Activated CD8-positive, alpha-beta T cell treated with anti-CD3 and anti-CD28 coated beads for 36 hours (primary cell): ENCODE results near the gene CA10. TPM values are rescaled to one million over a fixed set of nuclear protein-coding genes. Genes with fewer than 3 reads are reported as not detected.

Experiments
- ATAC-seq: fragments of 200-7000 bp; cut with Tn5 transposase; one replicate; pipeline ENCODE4 v1.10.0; 2021; ENCODE audit warnings: mild to moderate bottlenecking, moderate library complexity
- CTCF ChIA-PET: fragments of 350-600 bp; sonication (Branson Sonifier 250); formaldehyde crosslinking; loops from one replicate; lab custom pipeline; 2021; ENCODE audit warnings: antibody characterized with exemption; lab: Charles Lee
- POLR2A ChIA-PET: fragments of 350-600 bp; sonication (Branson Sonifier 250); formaldehyde crosslinking; loops from one replicate; lab custom pipeline; 2021; ENCODE audit warnings: antibody characterized with exemption; lab: Charles Lee
- DNase-seq: peaks from one replicate; pipeline ENCODE4 v3.0.0-alpha.2; 2020
- H3K27ac Mint-ChIP-seq: one replicate; pipeline ENCODE4 v1.8.0; 2021; ENCODE audit warnings: mild to moderate bottlenecking, mixed read lengths
- H3K27me3 Mint-ChIP-seq: one replicate; pipeline ENCODE4 v1.8.0; 2021; ENCODE audit warnings: mixed read lengths
- H3K36me3 Mint-ChIP-seq: one replicate; pipeline ENCODE4 v1.8.0; 2021; ENCODE audit warnings: low read depth, mixed read lengths
- H3K4me1 Mint-ChIP-seq: one replicate; pipeline ENCODE4 v1.8.0; 2021; ENCODE audit warnings: low read depth, mixed read lengths
- H3K4me3 Mint-ChIP-seq: one replicate; pipeline ENCODE4 v1.8.0; 2021; ENCODE audit warnings: mild to moderate bottlenecking, moderate library complexity, mixed read lengths
- H3K9me3 Mint-ChIP-seq: one replicate; pipeline ENCODE4 v1.8.0; 2021; ENCODE audit warnings: mixed read lengths
- CTCF ChIP-seq: fragments of 200-600 bp; IDR thresholded peaks from one replicate; pipeline ENCODE4 v1.8.0; 2022; ENCODE audit warnings: antibody characterized with exemption, mild to moderate bottlenecking
- intact Hi-C: fragments of 100-400 bp; cut with micrococcal nuclease; formaldehyde crosslinking; loops from one replicate; pipeline ENCODE4 v1.10.0; 2022
- total RNA-seq, 2 experiments: library from RNA; stranded (reverse); gene quantifications; one replicate each; pipeline ENCODE4 v1.2.3, GENCODE V29; 2021

The CA10 gene
- total RNA-seq, 2 experiments from 2014 or later, result not detected

- Mint-ChIP-seq H3K4me1 (no peaks in the 10 kb centered on the region), H3K36me3 (no peaks in the 10 kb centered on the region), H3K27me3 (peaks cover 6% of the 10 kb centered on the region), H3K9me3 (no peaks in the 10 kb centered on the region), H3K27ac (no peak overlapping the region), H3K4me3 (no peak overlapping the region)
- no peak for TF ChIP-seq CTCF
- ATAC-seq (no peak), DNase-seq (no peak)
- intact Hi-C loops, result no loop called here
- ChIA-PET CTCF (no interaction called here), POLR2A (no interaction called here)
Observed at GRCh38 chr17:51740531-51740930, 418.0 kb downstream of the CA10 start.

DNA sequence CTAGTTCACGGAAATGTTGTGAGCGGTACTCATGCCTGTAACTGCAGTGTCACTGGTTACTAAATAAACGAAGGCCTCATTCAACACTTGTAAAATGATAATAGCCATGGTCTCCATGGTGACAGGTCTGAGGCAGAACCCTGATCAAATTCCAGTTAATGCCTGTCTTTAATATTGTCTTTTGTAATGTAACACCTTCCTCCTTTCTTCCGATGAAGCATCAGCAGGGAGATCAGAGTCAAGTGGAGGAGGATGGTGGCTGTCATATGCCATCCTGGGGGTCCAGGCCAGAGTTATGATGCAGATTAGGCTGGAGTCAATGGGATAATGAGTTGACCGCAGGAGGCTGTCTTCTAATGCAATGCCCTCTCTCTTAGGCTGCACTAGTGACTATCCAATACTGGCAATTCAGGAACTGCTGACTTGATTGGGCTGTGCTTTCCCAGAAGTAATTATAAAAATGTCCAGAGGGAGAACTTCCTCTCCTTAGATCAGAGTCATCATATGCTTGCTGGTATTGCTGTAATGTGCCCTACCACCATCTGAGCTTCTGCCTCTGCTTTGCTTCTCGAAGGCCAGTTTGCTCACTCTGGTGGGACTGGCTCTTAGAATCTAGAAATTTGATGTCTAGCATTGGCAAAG lies 419.1 kb downstream of the CA10 start:
- ATAC-seq, result no peak
- DNase-seq, result no peak
- no peaks in the 10 kb centered on the region for H3K9me3 Mint-ChIP-seq
- H3K4me1 Mint-ChIP-seq, result no peaks in the 10 kb centered on the region
- no peak overlapping the region for H3K4me3 Mint-ChIP-seq
- ChIA-PET POLR2A (no interaction called here), CTCF (no interaction called here)
- peaks cover 4% of the 10 kb centered on the region for H3K27me3 Mint-ChIP-seq
- H3K27ac Mint-ChIP-seq, result no peak overlapping the region
- no peaks in the 10 kb centered on the region for H3K36me3 Mint-ChIP-seq
- no peak for TF ChIP-seq CTCF
- intact Hi-C loops, result no loop called here

GRCh38 chr17:51736356-51736755 lies 422.2 kb downstream of the CA10 start:
- Mint-ChIP-seq H3K36me3 (no peaks in the 10 kb centered on the region), H3K4me3 (no peak overlapping the region), H3K4me1 (no peaks in the 10 kb centered on the region), H3K27me3 (peaks cover 10% of the 10 kb centered on the region), H3K27ac (no peak overlapping the region), H3K9me3 (no peaks in the 10 kb centered on the region)
- CTCF ChIA-PET, result interaction anchor here (0.7 to 1.4 kb wide), 2 partner anchors 27 to 28 kb away, joined by 3 read pairs; no protein-coding TSS in a partner anchor
- POLR2A ChIA-PET, result no interaction called here
- TF ChIP-seq CTCF, result no peak
- intact Hi-C loops, result no loop called here
- ATAC-seq (no peak), DNase-seq (no peak)

DNA sequence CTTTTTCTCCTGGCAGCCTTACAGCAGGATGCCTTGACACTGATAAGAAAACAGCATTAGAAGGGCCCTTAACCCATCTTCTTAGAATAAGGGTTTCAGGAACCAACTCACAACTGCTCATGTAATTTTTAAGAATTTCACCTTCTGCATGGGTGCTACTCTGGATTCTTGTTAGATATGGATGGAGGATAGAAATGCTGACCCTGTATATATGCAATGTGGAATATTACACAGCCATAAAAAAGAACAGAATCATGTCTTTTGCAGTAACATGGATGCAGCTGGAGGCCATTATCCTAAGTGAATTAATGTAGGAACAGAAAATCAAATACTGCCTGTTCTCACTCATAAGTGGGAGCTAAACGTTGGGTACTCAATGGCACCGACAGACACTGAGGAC lies 423.5 kb downstream of the CA10 start:
- ATAC-seq, result no peak
- Mint-ChIP-seq H3K27ac (no peak overlapping the region), H3K4me3 (no peak overlapping the region), H3K36me3 (no peaks in the 10 kb centered on the region), H3K9me3 (no peaks in the 10 kb centered on the region), H3K27me3 (peaks cover 8% of the 10 kb centered on the region), H3K4me1 (no peaks in the 10 kb centered on the region)
- no peak for DNase-seq
- ChIA-PET POLR2A (no interaction called here), CTCF (interaction anchor here (1.5 kb wide), 1 partner anchor 30 kb away, joined by 7 read pairs; no protein-coding TSS in a partner anchor)
- intact Hi-C loops, result no loop called here
- no peak for TF ChIP-seq CTCF

- peak; percentile 66 for TF ChIP-seq CTCF
- Mint-ChIP-seq H3K9me3 (no peaks in the 10 kb centered on the region), H3K4me3 (no peak overlapping the region), H3K4me1 (no peaks in the 10 kb centered on the region), H3K36me3 (no peaks in the 10 kb centered on the region), H3K27me3 (peaks cover 8% of the 10 kb centered on the region), H3K27ac (no peak overlapping the region)
- POLR2A ChIA-PET, result no interaction called here
- intact Hi-C loops, result no loop called here
- peak; percentile 30 for ATAC-seq
- CTCF ChIA-PET, result interaction anchor here (1.2 to 1.5 kb wide), 2 partner anchors 9 to 30 kb away, joined by 6 to 7 read pairs; no protein-coding TSS in a partner anchor
- peak; percentile 31 for DNase-seq
Observed at GRCh38 chr17:51734462-51734861, 424.1 kb downstream of the CA10 start.
